Muscle of arm (tissue), 12 donors: ENCODE results near the gene MEOX1. TPM values are rescaled to one million over a fixed set of nuclear protein-coding genes. Genes with fewer than 3 reads are reported as not detected.
"Not testable (repeated sequence)": the region's sequence is repeated elsewhere in the genome, so short reads cannot be mapped to it uniquely, and the experiment has no call there.

Source experiments
- DNase-seq: peaks from one replicate; pipeline ENCODE4 v3.0.0-alpha.2; 2013
- polyA plus RNA-seq, 12 donors: library from polyadenylated mRNA; unstranded; fragments of 120-200 nt; gene quantifications; one replicate each; pipeline ENCODE4 v1.2.1, GENCODE V29; 2013; ENCODE audit not compliant: insufficient read length in 12 of 12

Gene MEOX1
- polyA plus RNA-seq, 12 donors = 10.8 to 30.5 (median 13.9) TPM; not detected in 1

- not testable (repeated sequence) for DNase-seq
Measured at GRCh38 chr17:43686957-43687356, 25.2 kb upstream of the MEOX1 start.

GRCh38 chr17:43683928-43684653, 22.4 kb upstream of the MEOX1 start:
- no peak for DNase-seq

- no peak for DNase-seq
Measured at GRCh38 chr17:43680461-43680860, 18.7 kb upstream of the MEOX1 start.

- DNase-seq = no peak
Measured at GRCh38 chr17:43679911-43680310, 18.2 kb upstream of the MEOX1 start.

- DNase-seq = no peak
Measured at GRCh38 chr17:43679401-43679800, 17.7 kb upstream of the MEOX1 start.

- no peak for DNase-seq
Measured at GRCh38 chr17:43676471-43676870, 14.7 kb upstream of the MEOX1 start.

- no peak for DNase-seq
Measured at GRCh38 chr17:43674394-43674793, 12.7 kb upstream of the MEOX1 start.

GRCh38 chr17:43673516-43674323, 12.0 kb upstream of the MEOX1 start:
- peak; percentile 87 for DNase-seq

- DNase-seq = no peak
Measured at GRCh38 chr17:43671755-43672519, 10.2 kb upstream of the MEOX1 start.

- no peak for DNase-seq
Measured at GRCh38 chr17:43671031-43671692, 9.4 kb upstream of the MEOX1 start.

- no peak for DNase-seq
Measured at GRCh38 chr17:43670645-43671030, 8.9 kb upstream of the MEOX1 start.

- no peak for DNase-seq
Measured at GRCh38 chr17:43669971-43670644, 8.4 kb upstream of the MEOX1 start.

- DNase-seq = no peak
Measured at GRCh38 chr17:43667947-43668348, 6.2 kb upstream of the MEOX1 start.

- no peak for DNase-seq
Measured at GRCh38 chr17:43667506-43667905, 5.8 kb upstream of the MEOX1 start.

GRCh38 chr17:43665937-43666236, 4.2 kb upstream of the MEOX1 start:
- DNase-seq = no peak

GRCh38 chr17:43665084-43665936, 3.6 kb upstream of the MEOX1 start:
- peak; percentile 71 for DNase-seq

GRCh38 chr17:43664096-43664495, 2.4 kb upstream of the MEOX1 start:
- DNase-seq = no peak

GRCh38 chr17:43663383-43663782, 1.7 kb upstream of the MEOX1 start:
- DNase-seq = no peak

GRCh38 chr17:43662413-43663141, 855 bp upstream of the MEOX1 start:
- no peak for DNase-seq
